ENCODE measurements around the gene UBE4B.
A peak's percentile ranks its signal among the peaks of the same experiment; 100 is the strongest.
"Not testable (repeated sequence)": the region's sequence is repeated elsewhere in the genome, so short reads cannot be mapped to it uniquely, and the experiment has no call there.

The UBE4B gene

GRCh38 chr1:10193288-10193687, 160.5 kb downstream of the UBE4B start:
- H3K23ac ChIP-seq (ENCODE audit: low read length): no peak overlapping the region
- no peak overlapping the region for H3K4me2 ChIP-seq (ENCODE audit: low read length)
- H3K18ac ChIP-seq (ENCODE audit: low read length): no peak overlapping the region
- no peaks in the 10 kb centered on the region for H3K4me1 ChIP-seq (ENCODE audit: control insufficient read depth, low read depth, low read length)
- no peak for DNase-seq
- no peak overlapping the region for H2BK120ac ChIP-seq (ENCODE audit: low read depth, low read length)
- no peak overlapping the region for H3K9ac ChIP-seq (ENCODE audit: low read length)
- no peak overlapping the region for H3K4ac ChIP-seq (ENCODE audit: low read depth, low read length)
- H3K4me3 ChIP-seq (ENCODE audit: low read length): no peak overlapping the region
- H4K5ac ChIP-seq (ENCODE audit: low read length): no peak overlapping the region
- no peak overlapping the region for H4K8ac ChIP-seq (ENCODE audit: low read depth, low read length)
- H2AK5ac ChIP-seq (ENCODE audit: low read length): no peak overlapping the region
- no peaks in the 10 kb centered on the region for H3K36me3 ChIP-seq (ENCODE audit: control insufficient read depth, insufficient read depth, low read length)
- no peaks in the 10 kb centered on the region for H3K27me3 ChIP-seq (ENCODE audit: insufficient read depth, low read length, poor library complexity)
- no peak overlapping the region for H3K56ac ChIP-seq (ENCODE audit: low read length)
- no CpG with 5 or more reads among the region's 6 CpGs for WGBS (ENCODE audit: extremely low coverage, insufficient coverage, low lambda C conversion rate)
- H2BK5ac ChIP-seq (ENCODE audit: low read length): no peak overlapping the region
- no peaks in the 10 kb centered on the region for H3K79me1 ChIP-seq (ENCODE audit: low read length)
- no peak overlapping the region for H3K27ac ChIP-seq (ENCODE audit: low read depth, low read length)
- H3K79me2 ChIP-seq (ENCODE audit: control insufficient read depth, insufficient read depth, low read length): no peaks in the 10 kb centered on the region
- H2BK15ac ChIP-seq (replicated peaks; ENCODE audit: low read depth): no peak overlapping the region

- no peak overlapping the region for H3K4me3 ChIP-seq (ENCODE audit: low read length)
- no peaks in the 10 kb centered on the region for H3K79me1 ChIP-seq (ENCODE audit: low read length)
- H3K27me3 ChIP-seq (ENCODE audit: insufficient read depth, low read length, poor library complexity): no peaks in the 10 kb centered on the region
- no peak overlapping the region for H2AK5ac ChIP-seq (ENCODE audit: low read length)
- H3K36me3 ChIP-seq (ENCODE audit: control insufficient read depth, insufficient read depth, low read length): no peaks in the 10 kb centered on the region
- H4K5ac ChIP-seq (ENCODE audit: low read length): no peak overlapping the region
- no peak overlapping the region for H3K18ac ChIP-seq (ENCODE audit: low read length)
- no CpG with 5 or more reads among the region's 6 CpGs for WGBS (ENCODE audit: extremely low coverage, insufficient coverage, low lambda C conversion rate)
- no peak overlapping the region for H2BK15ac ChIP-seq (replicated peaks; ENCODE audit: low read depth)
- no peak overlapping the region for H3K4ac ChIP-seq (ENCODE audit: low read depth, low read length)
- no peak overlapping the region for H2BK120ac ChIP-seq (ENCODE audit: low read depth, low read length)
- no peak overlapping the region for H4K8ac ChIP-seq (ENCODE audit: low read depth, low read length)
- H3K9ac ChIP-seq (ENCODE audit: low read length): no peak overlapping the region
- H2BK5ac ChIP-seq (ENCODE audit: low read length): no peak overlapping the region
- no peak overlapping the region for H3K56ac ChIP-seq (ENCODE audit: low read length)
- no peaks in the 10 kb centered on the region for H3K79me2 ChIP-seq (ENCODE audit: control insufficient read depth, insufficient read depth, low read length)
- H3K27ac ChIP-seq (ENCODE audit: low read depth, low read length): no peak overlapping the region
- H3K23ac ChIP-seq (ENCODE audit: low read length): no peak overlapping the region
- no peaks in the 10 kb centered on the region for H3K4me1 ChIP-seq (ENCODE audit: control insufficient read depth, low read depth, low read length)
- DNase-seq: peak; percentile 43
- no peak overlapping the region for H3K4me2 ChIP-seq (ENCODE audit: low read length)
Measured at GRCh38 chr1:10195570-10195969, 162.8 kb downstream of the UBE4B start.

- no peak overlapping the region for H3K9ac ChIP-seq (ENCODE audit: low read length)
- H3K56ac ChIP-seq (ENCODE audit: low read length): no peak overlapping the region
- H4K8ac ChIP-seq (ENCODE audit: low read depth, low read length): no peak overlapping the region
- no peak overlapping the region for H2AK5ac ChIP-seq (ENCODE audit: low read length)
- H3K18ac ChIP-seq (ENCODE audit: low read length): no peak overlapping the region
- H3K27me3 ChIP-seq (ENCODE audit: insufficient read depth, low read length, poor library complexity): no peaks in the 10 kb centered on the region
- no peak overlapping the region for H3K4me3 ChIP-seq (ENCODE audit: low read length)
- no peaks in the 10 kb centered on the region for H3K79me2 ChIP-seq (ENCODE audit: control insufficient read depth, insufficient read depth, low read length)
- H3K23ac ChIP-seq (ENCODE audit: low read length): no peak overlapping the region
- H3K4ac ChIP-seq (ENCODE audit: low read depth, low read length): no peak overlapping the region
- no peak overlapping the region for H3K27ac ChIP-seq (ENCODE audit: low read depth, low read length)
- no peak overlapping the region for H3K4me2 ChIP-seq (ENCODE audit: low read length)
- DNase-seq: no peak
- no peak overlapping the region for H4K5ac ChIP-seq (ENCODE audit: low read length)
- no CpG with 5 or more reads among the region's 3 CpGs for WGBS (ENCODE audit: extremely low coverage, insufficient coverage, low lambda C conversion rate)
- no peak overlapping the region for H2BK15ac ChIP-seq (replicated peaks; ENCODE audit: low read depth)
- no peaks in the 10 kb centered on the region for H3K79me1 ChIP-seq (ENCODE audit: low read length)
- no peaks in the 10 kb centered on the region for H3K4me1 ChIP-seq (ENCODE audit: control insufficient read depth, low read depth, low read length)
- no peak overlapping the region for H2BK5ac ChIP-seq (ENCODE audit: low read length)
- no peaks in the 10 kb centered on the region for H3K36me3 ChIP-seq (ENCODE audit: control insufficient read depth, insufficient read depth, low read length)
- H2BK120ac ChIP-seq (ENCODE audit: low read depth, low read length): no peak overlapping the region
Measured at GRCh38 chr1:10196976-10197375, 164.2 kb downstream of the UBE4B start.

- no CpG with 5 or more reads among the region's 4 CpGs for WGBS (ENCODE audit: extremely low coverage, insufficient coverage, low lambda C conversion rate)
Measured at GRCh38 chr1:10200620-10201019, 167.9 kb downstream of the UBE4B start.

GRCh38 chr1:10204003-10204642, 171.4 kb downstream of the UBE4B start:
- Histone ChIP-seq H3K4me2 (ENCODE audit: low read length) (no peak overlapping the region), H2BK15ac (replicated peaks; ENCODE audit: low read depth) (no peak overlapping the region), H4K8ac (ENCODE audit: low read depth, low read length) (no peak overlapping the region), H4K5ac (ENCODE audit: low read length) (no peak overlapping the region), H3K4me1 (ENCODE audit: control insufficient read depth, low read depth, low read length) (no peaks in the 10 kb centered on the region), H3K27me3 (ENCODE audit: insufficient read depth, low read length, poor library complexity) (no peaks in the 10 kb centered on the region), H3K27ac (ENCODE audit: low read depth, low read length) (no peak overlapping the region), H3K56ac (ENCODE audit: low read length) (no peak overlapping the region), H2AK5ac (ENCODE audit: low read length) (no peak overlapping the region), H3K18ac (ENCODE audit: low read length) (no peak overlapping the region), H3K36me3 (ENCODE audit: control insufficient read depth, insufficient read depth, low read length) (no peaks in the 10 kb centered on the region), H2BK5ac (ENCODE audit: low read length) (no peak overlapping the region), H3K79me1 (ENCODE audit: low read length) (no peaks in the 10 kb centered on the region), H3K4me3 (ENCODE audit: low read length) (no peak overlapping the region), H3K79me2 (ENCODE audit: control insufficient read depth, insufficient read depth, low read length) (no peaks in the 10 kb centered on the region), H2BK120ac (ENCODE audit: low read depth, low read length) (no peak overlapping the region), H3K4ac (ENCODE audit: low read depth, low read length) (no peak overlapping the region), H3K9ac (ENCODE audit: low read length) (no peak overlapping the region), H3K23ac (ENCODE audit: low read length) (no peak overlapping the region)
- no peak for DNase-seq
- WGBS (ENCODE audit: extremely low coverage, insufficient coverage, low lambda C conversion rate): no CpG with 5 or more reads among the region's 7 CpGs

More at GRCh38 chr1:10200620-10201019, 167.9 kb downstream of the UBE4B start:
- Histone ChIP-seq H2BK120ac (ENCODE audit: low read depth, low read length) (no peak overlapping the region), H3K4me1 (ENCODE audit: control insufficient read depth, low read depth, low read length) (no peaks in the 10 kb centered on the region), H2BK15ac (replicated peaks; ENCODE audit: low read depth) (no peak overlapping the region), H2AK5ac (ENCODE audit: low read length) (no peak overlapping the region), H3K4me3 (ENCODE audit: low read length) (no peak overlapping the region), H3K23ac (ENCODE audit: low read length) (no peak overlapping the region), H3K79me2 (ENCODE audit: control insufficient read depth, insufficient read depth, low read length) (no peaks in the 10 kb centered on the region), H3K36me3 (ENCODE audit: control insufficient read depth, insufficient read depth, low read length) (no peaks in the 10 kb centered on the region), H3K4me2 (ENCODE audit: low read length) (no peak overlapping the region), H4K8ac (ENCODE audit: low read depth, low read length) (no peak overlapping the region), H4K5ac (ENCODE audit: low read length) (no peak overlapping the region), H3K79me1 (ENCODE audit: low read length) (no peaks in the 10 kb centered on the region), H3K9ac (ENCODE audit: low read length) (no peak overlapping the region), H3K18ac (ENCODE audit: low read length) (no peak overlapping the region), H3K27me3 (ENCODE audit: insufficient read depth, low read length, poor library complexity) (no peaks in the 10 kb centered on the region), H3K4ac (ENCODE audit: low read depth, low read length) (no peak overlapping the region), H3K56ac (ENCODE audit: low read length) (no peak overlapping the region), H2BK5ac (ENCODE audit: low read length) (no peak overlapping the region), H3K27ac (ENCODE audit: low read depth, low read length) (no peak overlapping the region)
- DNase-seq: no peak

GRCh38 chr1:10205206-10205605, 172.4 kb downstream of the UBE4B start:
- H3K27ac ChIP-seq (ENCODE audit: low read depth, low read length); H3K27me3 ChIP-seq (ENCODE audit: insufficient read depth, low read length, poor library complexity); H3K9ac ChIP-seq (ENCODE audit: low read length); H3K56ac ChIP-seq (ENCODE audit: low read length); H2BK15ac ChIP-seq (replicated peaks; ENCODE audit: low read depth); H2BK120ac ChIP-seq (ENCODE audit: low read depth, low read length); H3K36me3 ChIP-seq (ENCODE audit: control insufficient read depth, insufficient read depth, low read length); H4K5ac ChIP-seq (ENCODE audit: low read length); H3K4me1 ChIP-seq (ENCODE audit: control insufficient read depth, low read depth, low read length); H2AK5ac ChIP-seq (ENCODE audit: low read length); H3K79me1 ChIP-seq (ENCODE audit: low read length); H3K4me3 ChIP-seq (ENCODE audit: low read length); H3K4me2 ChIP-seq (ENCODE audit: low read length); H3K23ac ChIP-seq (ENCODE audit: low read length); DNase-seq; H2BK5ac ChIP-seq (ENCODE audit: low read length); H4K8ac ChIP-seq (ENCODE audit: low read depth, low read length); H3K4ac ChIP-seq (ENCODE audit: low read depth, low read length); H3K18ac ChIP-seq (ENCODE audit: low read length); H3K79me2 ChIP-seq (ENCODE audit: control insufficient read depth, insufficient read depth, low read length): not testable (repeated sequence)
- no CpG with 5 or more reads among the region's 14 CpGs for WGBS (ENCODE audit: extremely low coverage, insufficient coverage, low lambda C conversion rate)

Measured in mesendoderm (in vitro differentiated cells).